Coronary artery (tissue), 2 donors: Measurements from ENCODE around the gene FXR1.

Experiments used
- DNase-seq: peaks from one replicate; pipeline ENCODE4 v3.0.0-alpha.2; 2017; ENCODE audit warnings: low spot score
- H3K27ac ChIP-seq, 2 donors: fragments of 200-600 bp; sonication (generic); one replicate each; pipeline ENCODE4 v1.5.1; 2016 to 2019
- H3K4me3 ChIP-seq: fragments of 200-600 bp; sonication (generic); 2 replicates; pipeline ENCODE4 v1.5.1; 2016; ENCODE audit warnings: mild to moderate bottlenecking, moderate library complexity
- TF ChIP-seq, protein P1 (sequence below): fragments of 200-600 bp; sonication (generic); IDR thresholded peaks from one replicate; pipeline ENCODE4 v1.5.1; 2019; ENCODE audit warnings: antibody characterized with exemption

The FXR1 gene

DNA sequence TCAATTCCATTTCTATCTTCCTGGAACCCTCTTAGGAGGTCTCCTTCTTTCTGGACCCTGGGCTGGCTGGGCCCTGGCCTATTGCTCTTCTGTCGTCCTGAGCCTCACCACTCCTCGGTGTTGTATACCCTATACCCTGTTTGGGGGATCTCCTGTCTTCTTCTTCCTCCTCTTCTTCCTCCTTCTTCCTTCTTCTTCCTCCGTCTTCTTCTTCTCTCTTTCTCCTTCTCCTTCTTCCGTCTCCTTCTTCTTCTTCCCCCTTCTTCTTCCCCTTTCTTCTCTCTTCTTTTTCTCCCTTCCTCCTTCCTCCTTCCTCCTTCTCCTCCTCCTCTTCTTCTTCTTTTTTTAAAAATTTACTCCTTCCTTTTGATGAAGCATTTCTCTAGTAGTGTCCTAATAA, 30.4 kb upstream of the FXR1 start:
- DNase-seq, result no peak
- H3K4me3 ChIP-seq, result no peak overlapping the region
- TF ChIP-seq, protein P1, sequence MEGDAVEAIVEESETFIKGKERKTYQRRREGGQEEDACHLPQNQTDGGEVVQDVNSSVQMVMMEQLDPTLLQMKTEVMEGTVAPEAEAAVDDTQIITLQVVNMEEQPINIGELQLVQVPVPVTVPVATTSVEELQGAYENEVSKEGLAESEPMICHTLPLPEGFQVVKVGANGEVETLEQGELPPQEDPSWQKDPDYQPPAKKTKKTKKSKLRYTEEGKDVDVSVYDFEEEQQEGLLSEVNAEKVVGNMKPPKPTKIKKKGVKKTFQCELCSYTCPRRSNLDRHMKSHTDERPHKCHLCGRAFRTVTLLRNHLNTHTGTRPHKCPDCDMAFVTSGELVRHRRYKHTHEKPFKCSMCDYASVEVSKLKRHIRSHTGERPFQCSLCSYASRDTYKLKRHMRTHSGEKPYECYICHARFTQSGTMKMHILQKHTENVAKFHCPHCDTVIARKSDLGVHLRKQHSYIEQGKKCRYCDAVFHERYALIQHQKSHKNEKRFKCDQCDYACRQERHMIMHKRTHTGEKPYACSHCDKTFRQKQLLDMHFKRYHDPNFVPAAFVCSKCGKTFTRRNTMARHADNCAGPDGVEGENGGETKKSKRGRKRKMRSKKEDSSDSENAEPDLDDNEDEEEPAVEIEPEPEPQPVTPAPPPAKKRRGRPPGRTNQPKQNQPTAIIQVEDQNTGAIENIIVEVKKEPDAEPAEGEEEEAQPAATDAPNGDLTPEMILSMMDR, result no peak
- H3K27ac ChIP-seq, result no peak overlapping the region

DNA sequence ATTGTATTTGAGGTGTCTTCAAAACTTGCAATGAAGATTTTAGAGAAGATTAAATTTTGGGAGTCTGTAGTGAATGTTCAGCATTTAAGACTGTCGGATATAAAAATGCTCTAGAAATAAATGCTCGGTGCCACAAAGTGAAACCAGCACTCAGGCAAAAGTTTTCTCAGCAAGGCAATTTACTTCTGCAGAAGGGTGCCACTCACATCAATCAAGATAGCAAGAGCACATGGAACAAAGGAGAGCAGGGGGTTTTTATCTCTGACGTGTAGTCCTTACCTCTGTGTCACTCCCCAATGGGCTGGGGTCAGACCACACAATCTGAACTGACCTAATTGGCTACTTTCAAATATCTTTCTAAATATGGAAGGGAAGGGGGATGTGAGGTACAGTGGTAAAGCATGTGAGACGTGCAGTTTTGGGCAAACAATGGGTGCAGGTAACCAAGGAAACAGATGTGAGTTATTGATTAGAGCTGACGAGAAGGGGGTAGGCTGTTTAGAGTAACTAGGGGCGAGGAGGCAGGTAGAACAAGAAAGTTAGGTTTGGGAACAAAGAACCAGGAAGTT, 23.4 kb upstream of the FXR1 start:
- DNase-seq, result no peak
- TF ChIP-seq, protein P1, result no peak
- no peak overlapping the region for H3K4me3 ChIP-seq
- H3K27ac ChIP-seq, result no peak overlapping the region

DNA sequence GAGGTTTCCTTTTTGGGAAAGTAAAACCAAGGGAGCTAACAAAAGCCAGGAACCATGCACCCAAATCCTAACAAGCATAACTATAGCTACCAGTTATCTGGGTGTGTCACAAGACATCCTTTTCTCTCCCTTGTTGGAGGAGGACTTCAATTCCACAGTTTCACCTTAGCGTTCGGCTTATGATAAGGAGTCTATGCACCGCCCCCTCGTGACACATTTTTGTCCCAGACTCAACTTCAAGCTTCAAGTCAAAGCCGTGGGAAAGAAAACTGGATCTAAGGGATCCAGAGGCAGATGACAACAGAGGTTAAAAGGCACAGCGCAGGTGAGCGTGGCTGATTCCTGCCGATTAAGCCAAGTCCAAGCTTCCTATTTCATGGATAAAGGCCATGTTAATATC, 13.9 kb upstream of the FXR1 start:
- Histone ChIP-seq H3K27ac (no peak overlapping the region), H3K4me3 (no peak overlapping the region)
- TF ChIP-seq, protein P1, result no peak
- DNase-seq, result no peak

DNA sequence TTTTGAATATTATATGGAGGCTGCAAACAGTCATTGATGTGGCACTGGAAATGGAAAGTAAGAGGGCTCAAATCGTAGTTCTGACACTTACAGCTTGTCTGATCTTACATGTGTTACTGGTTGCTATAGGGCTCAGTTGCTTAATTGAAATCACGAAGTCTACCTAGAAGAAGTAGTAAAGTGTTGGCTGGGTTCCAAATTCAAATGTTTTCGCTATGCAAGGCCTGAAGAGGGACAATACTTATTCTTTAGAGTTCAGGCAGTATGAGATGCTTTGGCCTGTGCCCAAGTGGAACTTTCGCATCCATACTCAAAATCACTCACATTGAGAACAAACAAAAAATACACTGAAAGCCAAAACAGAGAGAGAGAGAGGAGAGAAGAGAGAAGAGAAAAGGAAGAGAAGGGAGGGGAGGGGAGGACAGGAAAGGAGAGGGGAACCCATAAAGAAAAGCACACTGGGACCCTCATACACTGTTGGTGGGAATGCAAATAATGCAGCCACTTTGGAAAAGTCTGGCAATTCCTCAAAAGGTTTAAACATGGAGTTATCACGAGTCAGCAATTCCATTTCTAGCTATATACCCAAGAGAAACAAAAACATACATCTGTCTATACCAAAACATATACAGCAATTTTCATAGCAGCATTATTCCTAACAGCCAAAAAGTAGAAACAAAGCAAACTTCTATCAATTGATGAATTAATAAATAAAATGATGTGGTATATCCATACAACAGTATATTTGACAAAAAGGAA, 2.9 kb upstream of the FXR1 start:
- Histone ChIP-seq H3K27ac (no peak overlapping the region), H3K4me3 (no peak overlapping the region)
- TF ChIP-seq, protein P1, result no peak
- DNase-seq, result no peak

DNA sequence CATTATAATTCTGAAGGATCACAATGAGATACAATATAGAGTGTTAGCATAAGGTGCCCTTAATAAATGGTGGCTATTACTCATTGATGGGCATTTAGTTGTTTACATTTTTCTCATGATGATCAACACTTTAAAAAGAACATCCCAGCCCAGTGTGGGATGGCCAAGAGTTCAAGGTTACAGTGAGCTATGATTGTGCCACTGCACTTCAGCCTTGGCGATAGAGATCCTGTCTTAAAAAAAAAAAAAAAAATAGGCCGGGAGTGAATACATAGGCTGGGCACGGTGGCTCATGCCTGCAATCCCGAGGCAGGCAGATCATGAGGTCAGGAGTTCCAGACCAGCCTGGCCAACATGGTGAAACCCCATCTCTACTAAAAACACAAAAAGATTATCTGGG, 1.6 kb upstream of the FXR1 start:
- Histone ChIP-seq H3K27ac (no peak overlapping the region), H3K4me3 (no peak overlapping the region)
- no peak for DNase-seq
- TF ChIP-seq, protein P1, result no peak

DNA sequence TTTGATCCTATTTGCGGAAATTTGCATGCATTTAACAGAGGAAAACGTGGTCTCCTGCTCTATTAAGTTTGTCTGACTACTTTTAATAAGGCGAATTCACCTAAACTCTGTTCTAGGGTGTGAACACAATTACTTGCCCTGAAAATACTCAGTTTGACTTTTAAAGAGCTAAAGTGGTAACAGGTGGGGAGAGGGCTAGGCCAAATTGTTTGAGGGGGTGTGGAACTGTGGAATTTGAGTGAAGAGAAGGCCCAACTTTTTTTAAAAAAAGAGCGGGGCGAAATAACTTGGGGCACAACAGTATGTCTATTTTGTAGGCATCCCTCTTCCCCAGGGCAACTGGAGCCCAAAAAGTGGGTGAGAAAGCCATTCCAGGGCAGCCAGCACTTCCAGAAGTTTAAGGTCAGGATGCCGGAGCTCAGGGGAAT, 580 bp upstream of the FXR1 start:
- no peak for DNase-seq
- peak overlapping the region; percentile 92 to 93 for H3K27ac ChIP-seq
- peak overlapping the region; percentile 78 for H3K4me3 ChIP-seq
- TF ChIP-seq, protein P1, result no peak
